Measurements from ENCODE around the gene GRM8. TPM values are rescaled to one million over a fixed set of nuclear protein-coding genes. Genes with fewer than 3 reads are reported as not detected.

The GRM8 gene
- total RNA-seq, 1 donor from 2014 or later, result 2.2 TPM

- TF ChIP-seq CTCF (IDR thresholded peaks at IDR 0.05; ENCODE audit: insufficient read depth, low read depth, low read length) (no peak), EZH2 (IDR thresholded peaks at IDR 0.05; ENCODE audit: insufficient read depth, low read length) (no peak)
- H3K27me3 ChIP-seq (ENCODE audit: insufficient read depth, low read length), result no peaks in the 10 kb centered on the region
- no peaks in the 10 kb centered on the region for H3K27me3 Mint-ChIP-seq (ENCODE audit: low read depth, unreplicated experiment)
- H3K4me2 ChIP-seq (ENCODE audit: low read length), result no peak overlapping the region
- no peaks in the 10 kb centered on the region for H3K79me2 ChIP-seq (ENCODE audit: insufficient read depth, low read length)
- H3K9me3 Mint-ChIP-seq (ENCODE audit: unreplicated experiment), result no peaks in the 10 kb centered on the region
- H3K36me3 Mint-ChIP-seq (ENCODE audit: low read depth, unreplicated experiment), result no peaks in the 10 kb centered on the region
- no peaks in the 10 kb centered on the region for H3K4me1 Mint-ChIP-seq (ENCODE audit: low read depth, unreplicated experiment)
- no peaks in the 10 kb centered on the region for H3K36me3 ChIP-seq (ENCODE audit: insufficient read depth, low read length)
- no peak overlapping the region for H3K27ac ChIP-seq (ENCODE audit: low read depth, low read length)
- H2AFZ ChIP-seq (ENCODE audit: low read depth, low read length), result no peak overlapping the region
- H3K9ac ChIP-seq (ENCODE audit: low read length), result no peak overlapping the region
- H3K27ac Mint-ChIP-seq (ENCODE audit: unreplicated experiment), result no peak overlapping the region
- no peak for DNase-seq (ENCODE audit: low read depth)
- peaks cover 2% of the 10 kb centered on the region for H3K9me3 ChIP-seq (ENCODE audit: insufficient read depth, low read depth, low read length)
- no peak overlapping the region for H3K4me3 Mint-ChIP-seq (ENCODE audit: unreplicated experiment)
- FAIRE-seq, result no peak
- H3K4me1 ChIP-seq (ENCODE audit: insufficient read depth, low read length), result no peaks in the 10 kb centered on the region
- H4K20me1 ChIP-seq (ENCODE audit: insufficient read depth, low read length), result no peaks in the 10 kb centered on the region
- no peak overlapping the region for H3K4me3 ChIP-seq (ENCODE audit: insufficient read depth, low read depth, low read length)
Measured at GRCh38 chr7:126511046-126511445, 741.7 kb downstream of the GRM8 start.

- no peaks in the 10 kb centered on the region for H3K79me2 ChIP-seq (ENCODE audit: insufficient read depth, low read length)
- H3K4me1 Mint-ChIP-seq (ENCODE audit: low read depth, unreplicated experiment), result no peaks in the 10 kb centered on the region
- H3K4me3 ChIP-seq (ENCODE audit: insufficient read depth, low read depth, low read length), result no peak overlapping the region
- H3K27ac ChIP-seq (ENCODE audit: low read depth, low read length), result no peak overlapping the region
- H3K36me3 Mint-ChIP-seq (ENCODE audit: low read depth, unreplicated experiment), result no peaks in the 10 kb centered on the region
- no peak overlapping the region for H2AFZ ChIP-seq (ENCODE audit: low read depth, low read length)
- no peaks in the 10 kb centered on the region for H3K9me3 ChIP-seq (ENCODE audit: insufficient read depth, low read depth, low read length)
- DNase-seq (ENCODE audit: low read depth) (no peak), FAIRE-seq (no peak)
- H3K36me3 ChIP-seq (ENCODE audit: insufficient read depth, low read length), result no peaks in the 10 kb centered on the region
- no peaks in the 10 kb centered on the region for H3K27me3 Mint-ChIP-seq (ENCODE audit: low read depth, unreplicated experiment)
- no peak overlapping the region for H3K4me3 Mint-ChIP-seq (ENCODE audit: unreplicated experiment)
- H3K9me3 Mint-ChIP-seq (ENCODE audit: unreplicated experiment), result no peaks in the 10 kb centered on the region
- H3K27ac Mint-ChIP-seq (ENCODE audit: unreplicated experiment), result no peak overlapping the region
- no peak overlapping the region for H3K9ac ChIP-seq (ENCODE audit: low read length)
- H4K20me1 ChIP-seq (ENCODE audit: insufficient read depth, low read length), result no peaks in the 10 kb centered on the region
- no peaks in the 10 kb centered on the region for H3K27me3 ChIP-seq (ENCODE audit: insufficient read depth, low read length)
- no peak overlapping the region for H3K4me2 ChIP-seq (ENCODE audit: low read length)
- no peaks in the 10 kb centered on the region for H3K4me1 ChIP-seq (ENCODE audit: insufficient read depth, low read length)
- no peak for TF ChIP-seq CTCF (IDR thresholded peaks at IDR 0.05; ENCODE audit: insufficient read depth, low read depth, low read length)
- no peak for TF ChIP-seq EZH2 (IDR thresholded peaks at IDR 0.05; ENCODE audit: insufficient read depth, low read length)
Measured at GRCh38 chr7:126501617-126502016, 751.1 kb downstream of the GRM8 start.

GRCh38 chr7:126499481-126499880 lies 753.3 kb downstream of the GRM8 start:
- H4K20me1 ChIP-seq (ENCODE audit: insufficient read depth, low read length), result no peaks in the 10 kb centered on the region
- FAIRE-seq (no peak), DNase-seq (ENCODE audit: low read depth) (no peak)
- Mint-ChIP-seq H3K4me1 (ENCODE audit: low read depth, unreplicated experiment) (no peaks in the 10 kb centered on the region), H3K4me3 (ENCODE audit: unreplicated experiment) (no peak overlapping the region), H3K27ac (ENCODE audit: unreplicated experiment) (no peak overlapping the region), H3K27me3 (ENCODE audit: low read depth, unreplicated experiment) (no peaks in the 10 kb centered on the region), H3K9me3 (ENCODE audit: unreplicated experiment) (no peaks in the 10 kb centered on the region), H3K36me3 (ENCODE audit: low read depth, unreplicated experiment) (no peaks in the 10 kb centered on the region)
- no peak for TF ChIP-seq CTCF (IDR thresholded peaks at IDR 0.05; ENCODE audit: insufficient read depth, low read depth, low read length)
- no peak for TF ChIP-seq EZH2 (IDR thresholded peaks at IDR 0.05; ENCODE audit: insufficient read depth, low read length)
- no peak overlapping the region for H2AFZ ChIP-seq (ENCODE audit: low read depth, low read length)
- H3K9ac ChIP-seq (ENCODE audit: low read length), result no peak overlapping the region
- no peaks in the 10 kb centered on the region for H3K27me3 ChIP-seq (ENCODE audit: insufficient read depth, low read length)
- H3K4me3 ChIP-seq (ENCODE audit: insufficient read depth, low read depth, low read length), result no peak overlapping the region
- H3K4me1 ChIP-seq (ENCODE audit: insufficient read depth, low read length), result no peaks in the 10 kb centered on the region
- no peak overlapping the region for H3K27ac ChIP-seq (ENCODE audit: low read depth, low read length)
- no peaks in the 10 kb centered on the region for H3K79me2 ChIP-seq (ENCODE audit: insufficient read depth, low read length)
- no peaks in the 10 kb centered on the region for H3K36me3 ChIP-seq (ENCODE audit: insufficient read depth, low read length)
- H3K4me2 ChIP-seq (ENCODE audit: low read length), result no peak overlapping the region
- no peaks in the 10 kb centered on the region for H3K9me3 ChIP-seq (ENCODE audit: insufficient read depth, low read depth, low read length)

All from astrocyte (in vitro differentiated cells and primary cell).